ENCODE data around the gene CTNNA2.

DNA sequence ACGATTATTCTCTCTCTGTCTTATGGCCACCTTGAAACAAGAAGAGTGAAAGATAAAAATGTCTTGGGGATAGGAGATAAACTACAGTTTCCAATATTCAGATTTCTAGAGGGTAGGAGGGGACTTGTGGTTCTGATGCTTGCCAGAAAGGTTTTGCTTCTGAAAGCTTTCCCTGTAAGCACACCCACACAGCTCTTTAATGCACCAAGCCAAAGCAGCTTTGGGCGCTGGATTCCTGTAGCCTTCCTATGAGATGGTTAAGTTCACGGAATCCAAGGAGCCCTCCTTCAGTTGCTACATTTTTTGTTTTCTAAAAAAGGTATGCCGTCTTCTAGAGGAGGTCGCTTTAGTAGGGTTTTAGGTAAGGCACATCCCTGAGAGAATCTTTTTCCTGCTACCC lies 786.8 kb downstream of the CTNNA2 start:
- TF ChIP-seq POLR2AphosphoS5 (IDR thresholded peaks at IDR 0.05; ENCODE audit: low read depth, low read length): no peak
- TF ChIP-seq, protein P1, sequence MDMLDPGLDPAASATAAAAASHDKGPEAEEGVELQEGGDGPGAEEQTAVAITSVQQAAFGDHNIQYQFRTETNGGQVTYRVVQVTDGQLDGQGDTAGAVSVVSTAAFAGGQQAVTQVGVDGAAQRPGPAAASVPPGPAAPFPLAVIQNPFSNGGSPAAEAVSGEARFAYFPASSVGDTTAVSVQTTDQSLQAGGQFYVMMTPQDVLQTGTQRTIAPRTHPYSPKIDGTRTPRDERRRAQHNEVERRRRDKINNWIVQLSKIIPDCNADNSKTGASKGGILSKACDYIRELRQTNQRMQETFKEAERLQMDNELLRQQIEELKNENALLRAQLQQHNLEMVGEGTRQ (IDR thresholded peaks at IDR 0.05; ENCODE audit: low read length): no peak

Data from H1 (cell line).